Measurements from ENCODE around the gene C1QTNF4. TPM values are rescaled to one million over a fixed set of nuclear protein-coding genes. Genes with fewer than 3 reads are reported as not detected.

The C1QTNF4 gene
- total and polyA plus RNA-seq, 2 of the 4 experiments (the other 2 are of a cell fraction): 0.12 TPM; not detected in 1

GRCh38 chr11:47609675-47610074, 15.5 kb upstream of the C1QTNF4 start:
- no peak overlapping the region for H2AK5ac ChIP-seq (ENCODE audit: low read depth, low read length)
- no peak overlapping the region for H4K91ac ChIP-seq (ENCODE audit: insufficient read depth, low read depth, low read length)
- H3K27me3 ChIP-seq (ENCODE audit: control insufficient read depth, insufficient read depth, low read length): no peaks in the 10 kb centered on the region
- no peaks in the 10 kb centered on the region for H3K9me3 ChIP-seq (ENCODE audit: control insufficient read depth, insufficient read depth, low read length)
- intact Hi-C loops (cut with micrococcal nuclease): no loop called here
- peaks cover 8% of the 10 kb centered on the region for H3K4me1 ChIP-seq (ENCODE audit: control insufficient read depth, insufficient read depth, low read length)
- DNase-seq: no peak
- no peak overlapping the region for H2AFZ ChIP-seq (replicated peaks; ENCODE audit: low read length, poor library complexity)
- H4K8ac ChIP-seq (ENCODE audit: low read depth in 2 of 2, low read length in 2 of 2): no peak overlapping the region
- no peak overlapping the region for H2BK120ac ChIP-seq (ENCODE audit: low read depth, low read length)
- ATAC-seq (ENCODE audit: low read depth): no peak
- dilution Hi-C loops (cut with HindIII; ENCODE audit: low sequenced_read_pairs, unreplicated experiment): no loop called here
- in situ Hi-C loops (cut with MboI; ENCODE audit: low sequenced_read_pairs): loop anchor here (10.0 kb wide), 1 partner anchor 125 kb away; no protein-coding TSS in a partner anchor
- no peak overlapping the region for H2BK20ac ChIP-seq (ENCODE audit: low read depth, low read length)
- H3K56ac ChIP-seq (ENCODE audit: extremely low read depth, insufficient read depth, low read length): no peak overlapping the region
- H3K23ac ChIP-seq (ENCODE audit: low read depth, low read length): no peak overlapping the region
- no peak overlapping the region for H3K4ac ChIP-seq (ENCODE audit: low read depth, low read length)
- ChIA-PET POLR2A (ENCODE audit: unreplicated experiment) (no interaction called here), CTCF (no interaction called here)
- WGBS, 2 experiments (ENCODE audit: extremely low coverage in 2 of 2, insufficient read length in 1 of 2): 71% methylated on average over 3 of the region's 3 CpGs; no CpG with 5 or more reads in 1 of the 2 experiments
- H3K9ac ChIP-seq (ENCODE audit: low read depth, low read length): no peak overlapping the region
- H3K4me3 ChIP-seq (ENCODE audit: insufficient read depth, low read depth, low read length): no peak overlapping the region
- H2BK5ac ChIP-seq (ENCODE audit: low read depth, low read length, poor library complexity, severe bottlenecking): no peak overlapping the region
- no peak overlapping the region for H3K4me2 ChIP-seq (ENCODE audit: low read depth, low read length)
- peaks cover 7% of the 10 kb centered on the region; the same call in 1 of the 2 replicates for H4K20me1 ChIP-seq (ENCODE audit: insufficient read depth, low read length)
- peaks cover 4% of the 10 kb centered on the region; the same call in 1 of the 2 replicates for H3K36me3 ChIP-seq (ENCODE audit: control insufficient read depth, insufficient read depth, low read length)
- no peak overlapping the region for H2BK15ac ChIP-seq (ENCODE audit: low read depth, low read length)
- no peak for TF ChIP-seq MXI1 (IDR thresholded peaks at IDR 0.05; ENCODE audit: borderline replicate concordance, low read depth, low read length)
- TF ChIP-seq RAD21 (IDR thresholded peaks at IDR 0.05; ENCODE audit: low read length): no peak
- no peak for TF ChIP-seq USF2 (IDR thresholded peaks at IDR 0.05; ENCODE audit: low read depth, low read length)
- TF ChIP-seq FOS (IDR thresholded peaks at IDR 0.05; ENCODE audit: low read depth, low read length): no peak
- no peak for TF ChIP-seq MAFK (IDR thresholded peaks at IDR 0.05; ENCODE audit: low read depth, low read length)
- no peak for TF ChIP-seq SMC3 (IDR thresholded peaks at IDR 0.05; ENCODE audit: low read depth, low read length)
- TF ChIP-seq BHLHE40 (IDR thresholded peaks at IDR 0.05; ENCODE audit: low read depth, low read length): no peak
- TF ChIP-seq RFX5 (IDR thresholded peaks at IDR 0.05; ENCODE audit: low read depth, low read length): no peak
- no peak for TF ChIP-seq CEBPB (IDR thresholded peaks at IDR 0.05; ENCODE audit: low read depth, low read length)
- no peak for TF ChIP-seq POLR2A (IDR thresholded peaks at IDR 0.05; ENCODE audit: low read depth, low read length)
- no peak for TF ChIP-seq CTCF (conservative IDR thresholded peaks at IDR 0.05; ENCODE audit: low read depth, low read length)
- TF ChIP-seq RCOR1 (IDR thresholded peaks at IDR 0.05; ENCODE audit: insufficient replicate concordance, low read length): no peak
- TF ChIP-seq NFE2L2 (IDR thresholded peaks at IDR 0.05; ENCODE audit: low read depth, low read length): no peak
- no peak for TF ChIP-seq MAZ (IDR thresholded peaks at IDR 0.05; ENCODE audit: borderline replicate concordance, low read depth, low read length)
- TF ChIP-seq ELK1 (IDR thresholded peaks at IDR 0.05; ENCODE audit: borderline replicate concordance, low read depth, low read length): no peak
- no peak for TF ChIP-seq CHD1 (IDR thresholded peaks at IDR 0.05; ENCODE audit: low read depth, low read length)
- no peak overlapping the region for H3K18ac ChIP-seq (ENCODE audit: low read depth, low read length)
- H4K5ac ChIP-seq (ENCODE audit: low read depth, low read length): no peak overlapping the region
- no peak overlapping the region for H3K14ac ChIP-seq (replicated peaks; ENCODE audit: low read depth, low read length)
- no peak overlapping the region for H2AK9ac ChIP-seq (replicated peaks; ENCODE audit: low read depth, low read length, poor library complexity)
- BruUV-seq (replicated peaks): no TSS peak
- H3K9me1 ChIP-seq (ENCODE audit: insufficient read depth, low read length): peaks cover 6% of the 10 kb centered on the region
- no peak overlapping the region for H3K27ac ChIP-seq (ENCODE audit: insufficient read depth, low read length)
- no peaks in the 10 kb centered on the region for H3K79me1 ChIP-seq (ENCODE audit: low read depth in 1 of 2, low read length in 2 of 2)
